Measurements from ENCODE around the gene APCDD1. TPM values are rescaled to one million over a fixed set of nuclear protein-coding genes. Genes with fewer than 3 reads are reported as not detected.

Gene APCDD1
- total and polyA plus RNA-seq, 2 of the 8 experiments (the other 6 are each of a cell fraction or from before 2014, with no cell fraction given) = 2.6 to 3.6 TPM

DNA sequence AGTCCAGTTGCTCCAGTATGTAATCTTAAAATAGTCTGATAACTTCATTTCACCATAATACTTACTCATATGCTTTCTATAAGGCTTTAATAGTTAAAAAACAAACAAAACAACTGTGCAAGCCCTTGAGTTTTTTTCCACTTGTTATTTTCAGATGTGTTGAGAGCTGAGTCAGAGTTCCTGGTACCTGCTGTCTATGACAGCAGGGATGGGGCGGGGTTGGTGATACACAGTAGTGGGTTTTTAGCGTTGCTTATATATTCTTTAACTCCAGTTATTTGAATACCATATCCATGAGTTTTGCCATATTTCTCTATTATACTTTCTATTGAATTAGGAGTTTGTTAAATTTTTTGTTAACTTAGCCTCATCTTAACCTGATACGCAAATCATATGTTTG lies 76.4 kb downstream of the APCDD1 start:
- Histone ChIP-seq H3K27me3 (replicated peaks in 1 of 4; ENCODE audit: control insufficient read depth in 3 of 4, extremely low read depth in 1 of 4, insufficient read depth in 3 of 4, low read length in 3 of 4) (no peaks in the 10 kb centered on the region), H2AK5ac (ENCODE audit: low read depth, low read length) (no peak overlapping the region), H3K18ac (ENCODE audit: extremely low read depth, low read length) (no peak overlapping the region), H3K36me3 (ENCODE audit: control insufficient read depth in 2 of 4, insufficient read depth in 4 of 4, low read length in 3 of 4) (no peaks in the 10 kb centered on the region; a peak in 1 of 8 replicates), H2BK20ac (ENCODE audit: low read length) (no peak overlapping the region), H3K23ac (ENCODE audit: insufficient read length) (no peak overlapping the region), H3K14ac (ENCODE audit: insufficient read length) (no peak overlapping the region), H2BK15ac (ENCODE audit: low read length) (no peak overlapping the region), H4K91ac (replicated peaks; ENCODE audit: insufficient read length, low read length) (no peak overlapping the region), H3K4ac (replicated peaks; ENCODE audit: insufficient read length, low read depth, low read length) (no peak overlapping the region), H3K4me2 (ENCODE audit: insufficient read depth in 1 of 2, low read depth in 2 of 2, low read length in 2 of 2) (no peak overlapping the region), H3K4me3 (ENCODE audit: extremely low read depth in 1 of 4, insufficient read depth in 2 of 4, low read depth in 3 of 4, low read length in 4 of 4) (no peak overlapping the region), H4K5ac (ENCODE audit: insufficient read length, low read depth, low read length) (no peak overlapping the region), H3K4me1 (replicated peaks in 1 of 4; ENCODE audit: control insufficient read depth in 3 of 4, insufficient read depth in 4 of 4, low read length in 3 of 4) (peaks cover 0 to 6% (median 3%) of the 10 kb centered on the region in 4 experiments; a peak in 4 of 7 replicates), H3K9me3 (ENCODE audit: insufficient read depth in 2 of 2, low read depth in 1 of 2, low read length in 1 of 2) (no peaks in the 10 kb centered on the region), H2BK12ac (ENCODE audit: low read depth, low read length) (no peak overlapping the region), H4K20me1 (replicated peaks in 1 of 2; ENCODE audit: control insufficient read depth in 1 of 2, insufficient read depth in 2 of 2, low read length in 2 of 2) (peaks cover 0 to 6% of the 10 kb centered on the region in 2 experiments), H3K79me2 (ENCODE audit: control insufficient read depth in 1 of 2, insufficient read depth in 2 of 2, low read length in 2 of 2) (peaks cover 16 to 66% of the 10 kb centered on the region in 2 experiments), H3K56ac (replicated peaks; ENCODE audit: insufficient read length, low read depth, low read length) (no peak overlapping the region), H3K9ac (replicated peaks in 1 of 4; ENCODE audit: extremely low read depth in 1 of 4, low read depth in 3 of 4, low read length in 3 of 4) (no peak overlapping the region), H4K8ac (ENCODE audit: extremely low read depth, insufficient read depth, low read length) (no peak overlapping the region), H2BK120ac (replicated peaks; ENCODE audit: low read depth, low read length) (no peak overlapping the region), H2AFZ (ENCODE audit: low read length) (no peak overlapping the region), H2BK5ac (ENCODE audit: low read depth, low read length) (no peak overlapping the region), H3K23me2 (ENCODE audit: low read depth, low read length) (peaks cover 5% of the 10 kb centered on the region; the same call in 1 of the 2 replicates), H3K27ac (ENCODE audit: low read depth, low read length) (no peak overlapping the region), H3K79me1 (ENCODE audit: low read depth, low read length) (peaks cover 7% of the 10 kb centered on the region)
- CTCF ChIA-PET (ENCODE audit: partially characterized antibody) = interaction anchor here (1.2 kb wide), 1 partner anchor 10 kb away, joined by 3 read pairs; no protein-coding TSS in a partner anchor
- FAIRE-seq = no peak
- DNase-seq (ENCODE audit: low read depth in 1 of 2, low spot score in 2 of 2) = no peak
- POLR2A ChIA-PET (ENCODE audit: partially characterized antibody) = no interaction called here
- 90% methylated on average over 3 of the region's 3 CpGs; no CpG with 5 or more reads in 1 of the 2 experiments for WGBS, 2 experiments (ENCODE audit: extremely low coverage in 1 of 2, insufficient coverage in 1 of 2, insufficient read length in 1 of 2, insufficient replicate concordance in 2 of 2, low coverage in 1 of 2, low lambda C conversion rate in 2 of 2, missing lambda C conversion rate in 1 of 2)
- no peak for TF ChIP-seq GTF2F1 (IDR thresholded peaks at IDR 0.05; ENCODE audit: borderline replicate concordance, low read depth, low read length)
- no peak for TF ChIP-seq CBX5 (IDR thresholded peaks at IDR 0.05; ENCODE audit: low read depth, low read length)
- no peak for TF ChIP-seq ZNF274 (IDR thresholded peaks at IDR 0.05; ENCODE audit: borderline replicate concordance, extremely low read depth, low read length)
- TF ChIP-seq, protein P1, sequence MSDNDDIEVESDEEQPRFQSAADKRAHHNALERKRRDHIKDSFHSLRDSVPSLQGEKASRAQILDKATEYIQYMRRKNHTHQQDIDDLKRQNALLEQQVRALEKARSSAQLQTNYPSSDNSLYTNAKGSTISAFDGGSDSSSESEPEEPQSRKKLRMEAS (IDR thresholded peaks at IDR 0.05) = no peak
- TF ChIP-seq NRF1 (IDR thresholded peaks at IDR 0.05; ENCODE audit: low read depth, low read length) = no peak
- no peak for TF ChIP-seq CHD2 (IDR thresholded peaks at IDR 0.05; ENCODE audit: low read length)
- no peak for TF ChIP-seq RBBP5 (IDR thresholded peaks at IDR 0.05; ENCODE audit: borderline replicate concordance, low read depth, low read length)
- TF ChIP-seq SIX5 (IDR thresholded peaks at IDR 0.05; ENCODE audit: low read depth, low read length) = no peak

All from H1 (cell line).